Measurements from ENCODE around the gene FOXP3. TPM values are rescaled to one million over a fixed set of nuclear protein-coding genes. Genes with fewer than 3 reads are reported as not detected.

FOXP3 gene
- total RNA-seq, 1 donor from 2014 or later = 0.16 TPM

GRCh38 chrX:49273181-49273727 lies 8.7 kb upstream of the FOXP3 start:
- DNase-seq = no peak

- DNase-seq = no peak
These were observed 7.9 kb upstream of the FOXP3 start for GRCh38 chrX:49272421-49272820.

- DNase-seq = no peak
These were observed 6.8 kb upstream of the FOXP3 start for GRCh38 chrX:49271341-49271740.

- DNase-seq = no peak
These were observed 5.9 kb upstream of the FOXP3 start for GRCh38 chrX:49270249-49270921.

GRCh38 chrX:49269767-49270248 lies 5.3 kb upstream of the FOXP3 start, which contains the start of gene PPP1R3F:
TSS of gene PPP1R3F (plus strand) at chrX:49269793. CDS start at chrX:49269870, 77 bp downstream.
- DNase-seq = no peak

- DNase-seq = peak; percentile 94
These were observed 4.7 kb upstream of the FOXP3 start for GRCh38 chrX:49269010-49269766.

GRCh38 chrX:49268702-49269009 lies 4.1 kb upstream of the FOXP3 start:
- DNase-seq = no peak

GRCh38 chrX:49266523-49267445 lies 2.3 kb upstream of the FOXP3 start:
- DNase-seq = no peak

- DNase-seq = no peak
These were observed 879 bp downstream of the FOXP3 start for GRCh38 chrX:49263631-49264030.

GRCh38 chrX:49262603-49263002 lies 1.9 kb downstream of the FOXP3 start:
- no peak for DNase-seq

- no peak for DNase-seq
These were observed 4.1 kb downstream of the FOXP3 start for GRCh38 chrX:49260221-49260985.

- DNase-seq = no peak
These were observed 5.8 kb downstream of the FOXP3 start for GRCh38 chrX:49258749-49259124.

- no peak for DNase-seq
These were observed 6.4 kb downstream of the FOXP3 start for GRCh38 chrX:49257846-49258748.

GRCh38 chrX:49257074-49257790 lies 7.3 kb downstream of the FOXP3 start:
- no peak for DNase-seq

- no peak for DNase-seq
These were observed 8.1 kb downstream of the FOXP3 start for GRCh38 chrX:49256268-49256995.

- no peak for DNase-seq
These were observed 9.9 kb downstream of the FOXP3 start for GRCh38 chrX:49254639-49255038.

- DNase-seq = no peak
These were observed 13.2 kb downstream of the FOXP3 start for GRCh38 chrX:49251325-49251724.

- DNase-seq = no peak
These were observed 13.9 kb downstream of the FOXP3 start for GRCh38 chrX:49250578-49250977.

- DNase-seq = no peak
These were observed 14.4 kb downstream of the FOXP3 start for GRCh38 chrX:49250066-49250465.
